NCI-H524 (cell line): ENCODE measurements around the gene N4BP2L2.
A peak's percentile ranks its signal among the peaks of the same experiment; 100 is the strongest.

Source experiments
- DNase-seq, 2 experiments: peaks; one replicate each; lab custom pipeline; 2025; lab: John Stamatoyannopoulos, UW

The N4BP2L2 gene

GRCh38 chr13:32530841-32531253 lies 7.7 kb downstream of the N4BP2L2 start:
- no peak for DNase-seq

- no peak for DNase-seq
These were observed 10.2 kb downstream of the N4BP2L2 start for GRCh38 chr13:32528358-32528757.

GRCh38 chr13:32527151-32527550 lies 11.4 kb downstream of the N4BP2L2 start:
- no peak for DNase-seq

GRCh38 chr13:32525766-32526165 lies 12.8 kb downstream of the N4BP2L2 start:
- DNase-seq = no peak

- DNase-seq = no peak
These were observed 23.3 kb downstream of the N4BP2L2 start for GRCh38 chr13:32515246-32515645.

- DNase-seq = no peak
These were observed 27.1 kb downstream of the N4BP2L2 start for GRCh38 chr13:32511482-32511881.

- no peak for DNase-seq
These were observed 33.7 kb downstream of the N4BP2L2 start for GRCh38 chr13:32504876-32505275.

- no peak for DNase-seq
These were observed 34.3 kb downstream of the N4BP2L2 start for GRCh38 chr13:32504263-32504662.

- no peak for DNase-seq
These were observed 34.9 kb downstream of the N4BP2L2 start for GRCh38 chr13:32503727-32504126.

- DNase-seq = no peak
These were observed 37.5 kb downstream of the N4BP2L2 start for GRCh38 chr13:32501064-32501463.

- no peak for DNase-seq
These were observed 38.9 kb downstream of the N4BP2L2 start for GRCh38 chr13:32499538-32500210.

- DNase-seq = no peak
These were observed 41.0 kb downstream of the N4BP2L2 start for GRCh38 chr13:32497589-32497988.

- no peak for DNase-seq
These were observed 41.9 kb downstream of the N4BP2L2 start for GRCh38 chr13:32496599-32497160.

- DNase-seq = no peak
These were observed 42.8 kb downstream of the N4BP2L2 start for GRCh38 chr13:32495841-32496240.

GRCh38 chr13:32495429-32495828 lies 43.2 kb downstream of the N4BP2L2 start:
- no peak for DNase-seq

- no peak for DNase-seq
These were observed 47.6 kb downstream of the N4BP2L2 start for GRCh38 chr13:32491028-32491427.

GRCh38 chr13:32476892-32477291 lies 61.7 kb downstream of the N4BP2L2 start:
- no peak for DNase-seq

GRCh38 chr13:32476021-32476731 lies 62.4 kb downstream of the N4BP2L2 start:
- DNase-seq = no peak

GRCh38 chr13:32474999-32475792 lies 63.4 kb downstream of the N4BP2L2 start:
- peak in 1 of 2 experiments; percentile 26 for DNase-seq

GRCh38 chr13:32473650-32474049 lies 64.9 kb downstream of the N4BP2L2 start:
- no peak for DNase-seq

GRCh38 chr13:32472194-32472621 lies 66.4 kb downstream of the N4BP2L2 start:
- DNase-seq = no peak

- DNase-seq = no peak
These were observed 67.2 kb downstream of the N4BP2L2 start for GRCh38 chr13:32471187-32471922.
